SK-MEL-5 (cell line): Measurements from ENCODE around the gene MARK2. TPM values are rescaled to one million over a fixed set of nuclear protein-coding genes. Genes with fewer than 3 reads are reported as not detected.

ENCODE experiments used
- DNase-seq: peaks from one replicate; pipeline ENCODE4 v3.0.0-alpha.2; 2016; ENCODE audit warnings: low read depth, low spot score
- in situ Hi-C: cut with HindIII; loops from 2 replicates; pipeline ENCODE4 v1.10.0; 2016; ENCODE audit warnings: low sequenced_read_pairs, high pct_unique_total_duplicates, low pct_unique_long_range_greater_than_20kb
- total RNA-seq: library from RNA; depleted of rRNA; stranded (reverse); fragments of >200 nt; shearing (Covaris generic); gene quantifications from 2 replicates; pipeline ENCODE4 v1.2.3, GENCODE V29; 2014

MARK2 gene
- total RNA-seq, 1 experiment from 2014 or later, result 7.8 TPM

DNA sequence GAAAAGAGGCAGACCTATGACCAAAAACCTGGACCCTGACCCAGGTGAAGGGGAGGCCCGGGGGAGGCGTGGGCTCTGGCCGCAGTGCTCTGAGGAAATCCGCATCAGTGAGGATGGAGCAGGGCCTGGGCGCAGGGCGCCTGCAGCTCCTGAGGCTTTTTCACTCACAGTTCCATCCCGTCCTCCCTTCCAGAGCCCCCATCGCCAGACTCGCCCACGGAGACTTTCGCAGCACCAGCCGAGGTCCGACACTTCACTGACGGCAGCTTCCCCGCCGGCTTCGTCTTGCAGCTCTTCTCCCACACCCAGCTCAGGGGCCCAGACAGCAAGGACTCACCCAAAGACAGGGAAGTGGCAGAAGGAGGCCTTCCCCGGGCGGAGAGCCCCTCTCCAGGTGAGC is 20.3 kb upstream of the MARK2 start:
- no peak for DNase-seq
- in situ Hi-C loops, result no loop called here

DNA sequence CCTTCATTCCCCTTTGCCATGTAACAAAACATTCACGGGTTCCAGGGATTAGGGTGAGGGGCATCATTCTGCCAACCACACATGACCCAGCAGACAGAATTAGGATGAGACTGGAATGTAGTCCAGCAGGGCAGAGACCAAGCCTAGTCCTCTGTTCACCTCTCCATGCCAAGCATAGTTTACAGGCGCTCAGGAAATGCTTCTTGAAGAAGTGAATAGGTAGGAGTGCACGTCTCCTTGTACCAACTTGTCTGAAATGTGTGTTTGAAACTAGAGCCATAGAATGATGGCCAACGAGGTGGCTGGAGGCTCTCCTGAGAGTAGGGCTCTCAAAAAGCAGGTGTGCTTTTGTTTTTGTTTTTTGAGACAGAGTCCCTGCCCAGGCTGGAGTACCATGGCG is 17.5 kb upstream of the MARK2 start:
- no peak for DNase-seq
- in situ Hi-C loops, result no loop called here

- DNase-seq, result no peak
- in situ Hi-C loops, result no loop called here
Observed at GRCh38 chr11:63826471-63827190, 12.3 kb upstream of the MARK2 start.

- in situ Hi-C loops, result no loop called here
- peak; percentile 40 for DNase-seq
Observed at GRCh38 chr11:63829823-63830489, 9.0 kb upstream of the MARK2 start.

DNA sequence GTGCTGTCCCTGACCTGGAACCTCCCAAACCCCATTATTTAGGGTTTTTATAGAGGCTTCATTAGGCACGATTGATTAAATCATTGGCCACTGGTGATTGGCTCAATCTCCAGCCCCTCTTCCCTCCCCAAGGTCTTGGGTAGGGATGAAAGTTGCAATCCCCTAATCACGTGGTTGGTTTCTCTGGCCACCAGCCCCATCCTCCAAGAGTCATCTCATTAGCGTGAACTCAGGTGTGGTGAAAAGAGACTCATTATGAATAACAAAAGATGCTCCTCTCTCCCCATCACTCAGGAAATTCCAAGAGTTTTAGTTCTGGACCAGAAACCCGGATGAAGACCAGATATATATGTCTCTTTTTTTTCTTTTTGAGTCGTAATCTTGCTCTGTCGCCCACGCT is 7.6 kb upstream of the MARK2 start:
- in situ Hi-C loops, result no loop called here
- DNase-seq, result no peak

- in situ Hi-C loops, result no loop called here
- no peak for DNase-seq
Observed at GRCh38 chr11:63832336-63832735, 6.6 kb upstream of the MARK2 start.

DNA sequence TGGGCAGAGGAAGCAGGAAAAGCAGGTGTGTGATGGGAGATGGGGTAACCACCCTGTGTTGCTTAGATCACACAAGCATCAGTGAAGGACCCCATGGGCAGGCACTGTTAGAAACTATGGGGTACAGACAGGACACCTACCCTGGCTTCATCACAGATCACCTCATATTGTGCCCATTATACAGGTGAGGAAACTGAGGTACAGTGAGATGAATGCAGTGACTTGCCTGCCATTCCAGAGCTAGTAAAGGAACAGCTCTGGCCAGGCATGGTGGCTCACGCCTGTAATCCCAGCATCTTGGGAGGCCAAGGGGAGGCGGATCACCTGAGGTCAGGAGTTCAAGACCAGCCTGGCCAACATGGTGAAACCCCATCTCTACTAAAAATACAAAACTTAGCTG is 5.9 kb upstream of the MARK2 start:
- in situ Hi-C loops, result no loop called here
- no peak for DNase-seq

DNA sequence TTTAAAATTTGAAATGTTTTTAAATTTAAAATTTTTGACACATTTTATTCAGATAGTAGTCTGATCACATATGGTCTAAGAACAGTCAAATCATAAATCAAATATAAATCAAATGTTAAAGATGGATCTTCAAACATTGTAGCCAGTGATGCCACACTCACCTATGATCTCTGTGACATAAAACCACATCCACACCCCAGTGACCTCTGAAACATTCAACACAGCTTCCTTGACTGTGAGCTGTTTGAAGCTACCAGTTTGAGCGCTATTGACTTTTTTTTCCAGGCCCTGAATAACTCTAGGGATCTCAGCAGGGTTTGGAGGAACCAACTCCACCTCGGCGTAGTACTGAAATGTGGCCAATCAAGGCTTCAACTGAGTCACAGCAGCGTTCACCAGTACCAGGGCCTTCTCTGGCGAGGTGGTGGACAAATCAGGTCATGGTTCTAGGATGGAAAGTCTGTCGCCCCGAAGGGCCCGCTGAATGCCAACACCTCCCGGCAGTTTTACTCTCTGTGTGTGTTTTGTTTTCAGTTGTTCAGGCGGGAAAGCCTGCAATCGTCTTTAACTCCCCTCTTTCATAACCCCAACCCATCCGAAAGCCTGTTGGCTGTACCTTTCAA is 4.3 kb upstream of the MARK2 start:
- no peak for DNase-seq
- in situ Hi-C loops, result no loop called here

GRCh38 chr11:63835158-63835545 is 3.8 kb upstream of the MARK2 start:
- in situ Hi-C loops, result no loop called here
- no peak for DNase-seq

GRCh38 chr11:63837027-63837688 is 1.8 kb upstream of the MARK2 start:
- DNase-seq, result peak; percentile 87
- in situ Hi-C loops, result no loop called here

GRCh38 chr11:63837739-63838138 is 1.2 kb upstream of the MARK2 start:
- DNase-seq, result no peak
- in situ Hi-C loops, result no loop called here

DNA sequence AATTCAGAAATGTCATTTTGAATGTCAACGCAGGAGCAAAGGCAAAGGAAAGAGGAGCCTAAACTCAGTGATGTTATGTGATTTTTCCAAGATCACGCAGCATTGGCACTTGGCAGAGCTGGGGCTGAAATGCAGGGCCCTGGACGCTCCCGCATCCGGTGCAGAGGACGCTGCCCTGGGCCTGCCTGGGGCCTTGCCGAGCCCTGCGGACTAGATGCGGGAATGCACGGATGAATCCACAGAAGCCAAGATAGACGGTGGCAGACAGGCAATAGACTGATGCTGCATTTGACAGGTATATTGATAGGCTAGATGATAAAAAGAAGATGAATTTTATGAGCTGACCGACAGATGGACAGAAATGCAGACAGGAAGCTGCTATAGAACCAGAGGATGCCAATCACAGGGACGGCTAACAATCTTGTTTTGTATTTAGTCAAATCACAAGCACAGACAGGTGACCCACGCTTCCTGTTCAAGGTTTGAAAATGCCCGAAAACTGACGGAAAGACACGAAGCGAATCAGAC is 696 bp upstream of the MARK2 start:
- in situ Hi-C loops, result no loop called here
- no peak for DNase-seq

DNA sequence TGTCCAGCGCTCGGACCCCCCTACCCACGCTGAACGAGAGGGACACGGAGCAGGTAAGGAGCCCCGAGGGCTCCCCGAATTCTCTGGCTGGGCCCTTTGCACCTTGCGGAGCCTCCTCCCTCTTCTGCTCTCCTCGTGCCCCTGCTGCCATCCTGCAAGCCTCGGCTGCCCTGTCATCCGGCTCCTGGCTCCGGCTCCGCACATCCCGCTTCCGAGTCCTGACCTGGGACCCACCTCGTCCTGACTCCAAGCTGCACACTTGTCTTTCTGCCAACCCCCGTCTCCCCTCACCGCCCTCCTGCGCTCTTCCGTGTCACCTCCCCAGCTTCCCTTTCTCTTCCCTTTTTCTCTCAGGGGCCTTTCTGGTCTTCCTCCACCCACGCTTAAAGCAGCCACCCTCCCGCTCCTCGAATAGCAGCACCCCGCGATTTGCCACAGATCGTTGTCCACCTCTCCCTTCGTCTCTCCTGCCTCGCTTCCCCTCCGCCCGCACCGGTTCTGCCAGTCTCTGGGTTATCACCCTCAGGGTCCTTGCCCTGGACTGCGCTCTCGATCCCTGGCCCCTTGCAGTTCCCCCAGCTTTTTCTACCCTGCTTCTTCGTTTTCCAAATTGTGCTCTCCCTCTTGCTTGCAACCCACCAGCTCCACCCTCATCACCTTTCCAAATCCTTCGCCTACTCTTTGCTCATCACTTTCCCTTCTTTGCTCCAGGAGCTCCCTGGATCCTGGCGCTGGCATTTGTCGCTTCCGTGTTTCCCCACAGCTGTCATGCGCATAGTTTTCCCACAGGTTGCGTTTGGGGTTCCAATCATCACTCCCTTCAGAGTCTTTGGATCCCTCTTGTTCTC is 822 bp downstream of the MARK2 start:
- no peak for DNase-seq

GRCh38 chr11:63840356-63841060 is 1.6 kb downstream of the MARK2 start:
- no peak for DNase-seq
- in situ Hi-C loops, result no loop called here

More for the DNA sequence above, 822 bp downstream of the MARK2 start:
- in situ Hi-C loops, result no loop called here

GRCh38 chr11:63841554-63841953 is 2.6 kb downstream of the MARK2 start:
- no peak for DNase-seq
- in situ Hi-C loops, result no loop called here

DNA sequence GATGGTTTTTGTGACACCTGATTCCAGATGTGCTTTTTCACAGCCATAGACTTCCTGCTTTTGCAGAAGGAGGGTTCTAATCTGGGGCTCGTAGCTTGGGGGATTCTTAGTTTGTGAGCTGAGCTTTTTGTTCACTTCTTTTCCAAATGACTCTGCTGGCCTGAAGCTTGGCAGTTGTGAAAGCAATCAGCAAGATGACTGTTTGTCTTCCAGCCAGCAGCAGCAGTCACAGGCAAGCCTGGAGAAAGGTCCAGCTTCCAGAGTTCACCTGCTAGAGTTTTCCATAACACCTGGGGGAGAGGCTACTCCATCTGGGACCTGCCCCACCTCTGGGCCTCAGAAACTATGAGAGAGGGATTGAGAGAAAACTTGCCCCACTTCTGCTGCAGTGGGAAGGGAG is 4.1 kb downstream of the MARK2 start:
- no peak for DNase-seq
- in situ Hi-C loops, result no loop called here

DNA sequence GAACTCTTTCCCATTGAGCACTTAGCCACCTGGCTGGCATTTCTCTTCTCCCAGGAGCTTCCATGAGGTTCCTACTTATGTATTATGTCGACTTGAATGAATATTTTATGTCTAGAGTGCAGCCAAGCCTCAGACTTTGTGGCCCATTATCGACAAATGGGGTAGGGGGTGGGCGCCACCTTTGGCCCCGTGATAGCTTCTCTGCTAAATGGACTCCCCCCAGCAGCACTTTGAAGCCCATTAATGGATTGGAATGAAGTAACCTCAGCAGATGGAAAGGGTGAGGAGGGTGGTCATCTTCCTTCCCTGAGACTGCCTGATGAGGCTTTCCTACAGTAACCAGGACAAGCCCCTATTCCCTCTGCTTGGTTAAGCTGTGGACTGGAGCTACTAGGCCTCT is 5.9 kb downstream of the MARK2 start:
- no peak for DNase-seq
- in situ Hi-C loops, result no loop called here
